ENCODE data around the gene PARN.

DNA sequence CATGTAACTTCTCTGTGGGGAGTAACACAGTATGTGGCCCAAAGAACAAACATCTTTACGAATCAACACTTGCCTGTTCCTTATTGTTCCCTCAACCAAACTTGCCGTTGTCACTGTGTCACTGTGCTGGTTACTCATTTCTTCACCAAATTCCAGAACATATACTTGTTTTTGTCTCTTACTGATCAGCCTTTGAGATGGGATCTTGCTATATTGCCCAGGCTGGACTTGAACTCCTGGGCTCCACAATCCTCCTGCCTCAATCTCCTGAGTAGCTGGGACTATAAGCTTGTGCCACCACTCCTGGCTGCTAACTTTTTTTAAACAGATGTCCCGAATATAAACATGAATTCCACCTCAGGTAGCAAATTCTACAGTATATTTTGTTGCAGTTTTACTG is 115.1 kb downstream of the PARN start:
- TF ChIP-seq, protein P1, sequence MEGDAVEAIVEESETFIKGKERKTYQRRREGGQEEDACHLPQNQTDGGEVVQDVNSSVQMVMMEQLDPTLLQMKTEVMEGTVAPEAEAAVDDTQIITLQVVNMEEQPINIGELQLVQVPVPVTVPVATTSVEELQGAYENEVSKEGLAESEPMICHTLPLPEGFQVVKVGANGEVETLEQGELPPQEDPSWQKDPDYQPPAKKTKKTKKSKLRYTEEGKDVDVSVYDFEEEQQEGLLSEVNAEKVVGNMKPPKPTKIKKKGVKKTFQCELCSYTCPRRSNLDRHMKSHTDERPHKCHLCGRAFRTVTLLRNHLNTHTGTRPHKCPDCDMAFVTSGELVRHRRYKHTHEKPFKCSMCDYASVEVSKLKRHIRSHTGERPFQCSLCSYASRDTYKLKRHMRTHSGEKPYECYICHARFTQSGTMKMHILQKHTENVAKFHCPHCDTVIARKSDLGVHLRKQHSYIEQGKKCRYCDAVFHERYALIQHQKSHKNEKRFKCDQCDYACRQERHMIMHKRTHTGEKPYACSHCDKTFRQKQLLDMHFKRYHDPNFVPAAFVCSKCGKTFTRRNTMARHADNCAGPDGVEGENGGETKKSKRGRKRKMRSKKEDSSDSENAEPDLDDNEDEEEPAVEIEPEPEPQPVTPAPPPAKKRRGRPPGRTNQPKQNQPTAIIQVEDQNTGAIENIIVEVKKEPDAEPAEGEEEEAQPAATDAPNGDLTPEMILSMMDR (conservative IDR thresholded peaks at IDR 0.05 in 1 of 2, IDR thresholded peaks at IDR 0.05 in 1 of 2; ENCODE audit: low read depth in 1 of 2, low read length in 2 of 2): no peak
- no peak for TF ChIP-seq EZH2 (IDR thresholded peaks at IDR 0.05; ENCODE audit: low read length, missing control alignments)
